HG03103 (cell line): Measurements from ENCODE around the gene MSH5.
"Not testable (repeated sequence)": the region's sequence is repeated elsewhere in the genome, so short reads cannot be mapped to it uniquely, and the experiment has no call there.

Source experiments
- ATAC-seq: cut with Tn5 transposase; IDR thresholded peaks from one replicate; pipeline ENCODE4 v1.9.1; 2021; ENCODE audit warnings: low read depth; ENCODE audit not compliant: unreplicated experiment

MSH5 gene

GRCh38 chr6:31795616-31796298 lies 56.0 kb downstream of the MSH5 start, which contains the start of gene VARS1:
Gene VARS1 (minus strand): TSS chr6:31795752. CDS start chr6:31795217, 535 bp downstream.
- ATAC-seq = peak; percentile 63

- ATAC-seq = no peak
Measured at GRCh38 chr6:31796993-31797385, 57.2 kb downstream of the MSH5 start.

DNA sequence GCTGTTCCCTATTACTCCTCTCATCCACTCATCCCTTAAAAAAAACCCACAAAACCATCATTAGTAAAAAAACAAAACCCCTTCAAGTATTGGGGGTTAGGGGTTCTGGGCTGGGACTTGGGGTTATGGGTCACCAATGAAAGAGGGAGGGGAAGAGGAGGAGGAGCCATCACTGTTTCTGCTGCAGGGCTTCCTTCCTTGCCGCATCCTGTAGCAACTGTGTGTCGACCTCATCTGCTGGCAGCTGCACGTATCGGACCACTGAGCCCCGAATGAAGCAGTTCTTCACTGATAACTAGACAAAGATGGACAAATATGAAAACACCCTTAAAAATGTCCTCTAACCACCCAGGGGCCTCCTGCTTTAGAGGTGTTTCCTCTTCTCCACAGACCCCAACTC lies 57.8 kb downstream of the MSH5 start:
- no peak for ATAC-seq

DNA sequence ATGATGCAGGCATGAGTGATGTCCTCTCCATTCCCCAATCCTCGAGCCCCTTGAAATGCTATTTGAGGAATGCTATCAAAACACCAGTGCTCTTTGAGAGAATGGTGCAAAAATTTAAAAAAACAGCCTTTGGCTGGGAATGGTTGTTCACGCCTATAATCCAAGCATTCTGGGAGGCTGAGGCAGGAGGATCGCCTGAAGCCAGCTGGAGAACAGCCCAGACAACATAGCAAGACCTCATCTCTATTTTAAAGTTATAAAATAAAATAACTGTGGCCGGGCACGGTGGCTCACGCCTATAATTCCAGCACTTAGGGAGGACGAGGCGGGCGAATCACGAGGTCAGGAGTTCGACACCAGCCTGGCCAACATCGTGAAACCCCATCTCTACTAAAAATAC lies 60.0 kb downstream of the MSH5 start:
- ATAC-seq = no peak

- not testable (repeated sequence) for ATAC-seq
Measured at GRCh38 chr6:31801031-31801927, 61.5 kb downstream of the MSH5 start.

DNA sequence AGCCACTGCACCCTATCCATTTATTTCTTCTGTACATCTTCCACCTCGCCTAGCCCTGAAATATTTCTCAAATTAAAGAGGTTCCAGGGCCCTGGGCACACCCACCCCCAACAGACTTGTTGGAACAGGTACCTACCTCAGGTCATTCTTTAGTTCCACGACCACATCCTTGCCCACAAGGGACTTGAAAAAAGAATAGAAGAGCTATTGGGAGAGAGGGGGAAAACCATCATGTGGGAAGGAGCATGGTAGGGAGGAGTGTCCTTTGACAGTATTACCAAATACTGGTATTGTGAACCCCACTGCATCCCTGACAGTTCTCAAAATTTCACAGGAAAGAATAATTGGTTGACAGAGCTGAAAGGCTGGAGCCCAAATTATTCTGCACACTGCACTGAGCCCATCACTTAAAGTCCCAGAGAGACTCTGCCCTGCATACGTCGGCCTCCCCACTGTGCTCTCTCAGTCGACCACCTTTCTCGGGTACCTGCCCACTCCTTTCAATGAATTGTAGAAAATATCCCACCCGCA lies 66.2 kb downstream of the MSH5 start:
- ATAC-seq = no peak

DNA sequence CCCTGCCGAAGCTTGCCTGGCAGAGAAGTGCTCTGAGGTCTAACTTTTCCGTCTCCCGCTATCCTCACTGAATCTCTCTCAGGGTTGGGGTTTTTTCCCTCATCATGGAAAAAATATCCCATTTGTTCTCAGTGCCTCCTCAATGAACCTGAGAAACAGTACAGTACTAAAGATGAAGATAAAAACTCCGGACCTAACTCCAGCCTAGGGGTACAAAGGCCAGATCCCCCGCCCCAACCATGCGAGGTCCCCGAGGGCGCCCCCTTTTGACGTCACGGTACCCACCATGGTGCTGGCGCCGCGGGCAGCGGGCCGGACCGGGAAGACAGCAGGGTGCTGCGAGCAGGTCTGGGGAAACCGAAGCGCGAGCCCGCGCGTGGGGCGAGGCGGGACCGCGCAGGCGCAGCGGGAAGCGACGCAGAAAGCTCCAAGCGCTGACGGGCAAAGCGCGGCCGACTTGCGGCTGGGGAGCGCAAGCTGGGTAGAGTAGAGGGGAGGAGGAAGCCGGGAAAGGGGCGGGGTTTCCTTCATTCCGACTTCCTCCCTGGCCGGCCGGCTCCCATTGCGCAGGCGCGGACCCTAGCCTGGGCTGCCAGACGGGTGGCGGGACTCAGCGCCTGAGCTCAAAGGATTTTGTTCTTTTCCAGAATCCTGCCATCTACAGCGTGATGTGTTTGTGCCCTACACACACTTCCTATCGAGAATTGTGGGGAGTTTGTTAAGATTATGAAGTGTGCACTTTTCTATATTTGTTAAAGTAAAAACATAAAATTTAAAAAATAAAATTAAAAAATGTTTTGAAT lies 66.9 kb downstream of the MSH5 start, which contains the start of gene LSM2:
TSS of gene LSM2 (minus strand) at position 497 of the 803 bp plus-strand sequence. CDS start at position 288, 209 bp downstream.
- peak; percentile 83 for ATAC-seq

- not testable (repeated sequence) for ATAC-seq
Measured at GRCh38 chr6:31808599-31808998, 68.8 kb downstream of the MSH5 start.

DNA sequence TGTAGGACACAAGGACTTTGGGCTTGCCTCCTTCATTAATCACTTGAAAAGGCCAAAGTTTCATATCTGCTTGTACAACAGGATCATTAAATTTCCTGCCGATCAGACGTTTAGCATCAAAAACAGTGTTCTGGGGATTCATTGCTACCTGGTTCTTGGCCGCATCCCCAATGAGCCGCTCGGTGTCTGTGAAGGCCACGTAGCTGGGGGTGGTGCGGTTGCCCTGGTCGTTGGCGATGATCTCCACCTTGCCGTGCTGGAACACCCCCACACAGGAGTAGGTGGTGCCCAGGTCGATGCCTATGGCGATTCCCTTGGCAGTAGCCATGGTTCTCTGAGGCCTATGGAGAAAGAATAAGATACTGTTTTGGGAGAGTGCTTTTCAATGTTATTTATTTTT lies 71.8 kb downstream of the MSH5 start:
- no peak for ATAC-seq
